Naive B cell (primary cell): ENCODE results near the gene ANKRD20A1. TPM values are rescaled to one million over a fixed set of nuclear protein-coding genes. Genes with fewer than 3 reads are reported as not detected.
"Not testable (repeated sequence)": the region's sequence is repeated elsewhere in the genome, so short reads cannot be mapped to it uniquely, and the experiment has no call there.

Source experiments
- ATAC-seq, 2 donors: fragments of 150-1000 bp; cut with Tn5 transposase; 2 replicates each; pipeline ENCODE4 v1.10.0; 2021; ENCODE audit warnings: low read depth in 2 of 2, mild to moderate bottlenecking in 2 of 2, moderate library complexity in 2 of 2
- DNase-seq: peaks from one replicate; pipeline ENCODE4 v3.0.0; 2022
- H3K27ac Mint-ChIP-seq, 6 donors: one replicate each; pipeline ENCODE4 v1.8.0; 2020 to 2022; ENCODE audit warnings: mild to moderate bottlenecking in 6 of 6, mixed read lengths in 6 of 6, moderate library complexity in 5 of 6, inconsistent platforms in 2 of 6
- H3K27me3 Mint-ChIP-seq, 3 donors: one replicate each; pipeline ENCODE4 v1.8.0; 2021 to 2022; ENCODE audit warnings: mixed read lengths in 3 of 3, mild to moderate bottlenecking in 1 of 3
- H3K36me3 Mint-ChIP-seq, 2 donors: one replicate each; pipeline ENCODE4 v1.8.0; 2020 to 2022; ENCODE audit warnings: mixed read lengths in 2 of 2, inconsistent platforms in 1 of 2, mild to moderate bottlenecking in 1 of 2
- H3K4me1 Mint-ChIP-seq, 3 donors: one replicate each; pipeline ENCODE4 v1.8.0; 2020 to 2022; ENCODE audit warnings: mixed read lengths in 3 of 3, inconsistent platforms in 1 of 3, mild to moderate bottlenecking in 1 of 3, moderate library complexity in 1 of 3
- H3K4me3 Mint-ChIP-seq, 8 donors: one replicate each; pipeline ENCODE4 v1.8.0; 2020 to 2022; ENCODE audit warnings: mild to moderate bottlenecking in 8 of 8, mixed read lengths in 8 of 8, moderate library complexity in 8 of 8, inconsistent platforms in 2 of 8
- H3K9me3 Mint-ChIP-seq, 7 donors: one replicate each; pipeline ENCODE4 v1.8.0; 2020 to 2022; ENCODE audit warnings: mixed read lengths in 7 of 7, mild to moderate bottlenecking in 5 of 7, inconsistent platforms in 2 of 7, moderate library complexity in 1 of 7
- polyA plus RNA-seq, 6 donors: library from polyadenylated mRNA; unstranded; fragments of 300-500 nt; fragmentation: Illumina TruSeq; gene quantifications; one replicate each; pipeline ENCODE4 v1.2.3, GENCODE V29; 2021; ENCODE audit warnings: low read depth in 6 of 6

The ANKRD20A1 gene
- not detected for polyA plus RNA-seq

- H3K36me3 Mint-ChIP-seq, H3K27me3 Mint-ChIP-seq, H3K4me1 Mint-ChIP-seq, H3K27ac Mint-ChIP-seq, H3K9me3 Mint-ChIP-seq, ATAC-seq: not testable (repeated sequence)
- peak; percentile 0 for DNase-seq
- peak within 1 kb of the TSS in 2 of 8 donors; percentile 69 to 74 for H3K4me3 Mint-ChIP-seq
Measured at GRCh38 chr9:67858871-67859270, at the start of gene ANKRD20A1. TSS of gene ANKRD20A1 (plus strand) at chr9:67858931. CDS start at chr9:67859427, 496 bp downstream.

- H3K27me3 Mint-ChIP-seq, H3K4me1 Mint-ChIP-seq, H3K9me3 Mint-ChIP-seq, H3K4me3 Mint-ChIP-seq, H3K27ac Mint-ChIP-seq, ATAC-seq, H3K36me3 Mint-ChIP-seq, DNase-seq: not testable (repeated sequence)
Measured at GRCh38 chr9:67832088-67832487, 26.6 kb upstream of the ANKRD20A1 start.
